Activated CD4-positive, alpha-beta T cell treated with anti-CD3 and anti-CD28 coated beads, Interleukin-2, Interleukin-4, amounts not matched to agents 100 ng/mL and 50 ng/mL, durations not matched to agents 16 hours and 8 hours (primary cell): ENCODE data around the gene OR4K17.
"Not testable (repeated sequence)": the region's sequence is repeated elsewhere in the genome, so short reads cannot be mapped to it uniquely, and the experiment has no call there.

Experiments used
- DNase-seq: peaks from one replicate; pipeline ENCODE4 v3.0.0-alpha.2; 2020; ENCODE audit warnings: low spot score

Gene OR4K17

GRCh38 chr14:20110438-20110837, at the start of gene OR4K17:
TSS of gene OR4K17 (plus strand) at chr14:20110739. CDS start at chr14:20117500, 6,761 bp downstream.
- no peak for DNase-seq

DNA sequence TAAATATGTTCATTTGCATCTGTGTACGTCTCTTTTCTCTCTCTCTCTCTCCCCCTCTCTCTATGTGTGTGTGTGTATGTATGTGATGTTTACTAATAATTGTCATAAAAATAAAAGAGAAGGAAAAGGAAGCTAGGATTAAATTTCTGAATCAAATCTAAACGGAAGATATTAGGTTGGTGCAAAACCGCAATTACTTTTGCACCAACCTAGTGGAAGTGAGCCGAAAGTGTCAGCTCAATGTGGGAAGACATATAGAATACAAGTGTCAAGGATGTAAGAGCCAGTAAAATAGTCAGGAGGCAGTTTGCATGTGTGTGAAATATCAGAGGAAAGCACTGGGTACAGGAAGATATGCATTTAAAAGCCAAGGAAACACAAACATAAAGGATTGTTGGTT, 18.5 kb upstream of the OR4K17 start:
- DNase-seq = no peak

DNA sequence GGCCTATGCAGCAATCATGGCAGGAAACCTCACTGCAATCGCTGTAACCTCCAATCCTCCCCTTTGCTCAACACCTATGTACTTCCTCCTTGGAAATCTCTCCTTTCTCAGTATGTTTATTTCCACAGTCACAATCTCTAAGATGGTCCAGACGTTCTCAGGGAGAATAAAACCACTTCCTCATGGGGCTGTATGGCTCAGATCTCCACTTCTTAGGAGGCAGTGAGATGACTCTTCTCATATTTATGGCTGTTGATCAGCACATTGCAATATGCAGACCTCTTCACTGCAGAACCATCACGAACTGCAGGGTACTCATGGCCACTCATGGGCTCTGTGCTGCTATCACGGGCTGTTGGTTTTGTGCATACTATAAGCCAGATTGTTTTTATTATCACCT, 17.1 kb upstream of the OR4K17 start:
- DNase-seq = no peak

DNA sequence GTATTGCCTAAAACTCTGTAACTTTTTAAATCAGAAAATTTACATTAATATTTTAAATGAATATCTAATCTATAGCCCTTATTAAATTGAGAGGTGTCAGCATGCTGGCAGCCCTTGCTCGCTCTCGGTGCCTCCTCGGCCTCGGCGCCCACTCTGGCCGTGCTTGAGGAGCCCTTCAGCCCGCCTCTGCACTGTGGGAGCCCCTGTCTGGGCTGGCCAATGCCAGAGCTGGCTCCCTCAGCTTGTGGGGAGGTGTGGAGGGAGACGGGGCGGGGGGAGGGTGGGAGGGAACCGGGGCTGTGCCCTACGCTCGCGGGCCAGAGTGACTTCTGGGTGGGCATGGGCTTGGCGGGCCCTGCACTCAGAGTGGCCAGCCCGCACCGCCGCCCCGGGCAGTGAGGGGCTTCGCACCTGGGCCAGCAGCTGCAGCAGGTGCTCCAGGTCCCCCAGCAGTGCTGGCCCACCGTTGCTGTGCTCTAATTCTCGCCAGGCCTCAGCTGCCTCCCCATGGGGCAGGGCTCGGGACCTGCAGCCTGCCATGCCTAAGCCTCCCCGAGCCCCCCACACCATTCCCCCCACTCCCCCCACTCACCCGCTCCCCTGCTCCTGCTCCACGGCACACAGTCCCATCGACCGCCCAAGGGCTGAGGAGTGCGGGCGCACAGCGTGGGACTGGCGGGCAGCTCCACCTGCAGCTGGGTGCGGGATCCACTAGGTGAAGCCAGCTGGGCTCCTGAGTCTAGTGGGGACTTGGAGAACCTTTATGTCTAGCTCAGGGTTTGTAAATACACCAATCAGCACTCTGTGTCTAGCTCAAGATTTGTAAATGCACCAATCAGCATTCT, 11.4 kb upstream of the OR4K17 start:
- not testable (repeated sequence) for DNase-seq

GRCh38 chr14:20112321-20112720, 1.8 kb downstream of the OR4K17 start:
- DNase-seq = no peak

GRCh38 chr14:20116748-20117147, 6.2 kb downstream of the OR4K17 start:
- DNase-seq = no peak

DNA sequence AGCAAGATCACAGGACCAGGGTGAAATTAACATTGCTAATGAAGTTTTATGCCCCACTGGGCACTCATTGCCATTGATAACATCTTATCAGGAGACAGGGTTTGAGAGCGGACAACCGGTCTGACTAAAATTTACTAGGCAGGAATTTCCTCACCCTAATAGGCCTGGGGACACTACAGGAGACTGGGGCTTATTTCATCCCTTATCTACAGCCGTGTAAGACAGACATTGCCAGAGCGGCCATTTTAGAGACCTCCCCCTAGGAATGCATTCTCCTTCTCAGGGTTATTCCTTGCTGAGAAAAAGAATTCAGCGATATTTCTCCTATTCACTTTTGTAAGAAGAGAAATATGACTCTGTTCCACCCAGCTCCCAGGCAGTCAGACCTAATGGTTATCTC, 8.3 kb downstream of the OR4K17 start:
- DNase-seq = no peak

DNA sequence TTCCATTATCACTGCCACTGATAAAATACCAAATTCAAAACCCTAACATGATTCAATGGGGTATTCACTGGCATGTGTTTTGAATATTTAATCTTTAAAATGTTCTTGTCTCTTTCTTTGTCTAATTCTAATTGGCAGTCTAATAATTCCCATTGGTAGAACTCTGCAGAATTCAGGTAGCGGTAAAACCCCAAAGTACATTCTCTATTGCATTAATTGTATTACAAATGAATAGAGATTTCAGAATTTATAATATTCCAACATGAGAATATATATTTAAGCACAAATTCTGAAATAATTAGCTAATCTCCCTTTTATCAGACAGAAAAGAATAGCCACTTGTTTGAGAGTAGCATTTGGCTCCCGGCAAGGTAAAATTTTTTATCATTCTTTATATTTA, 28.0 kb downstream of the OR4K17 start, which contains the start of gene OR4N5:
TSS of gene OR4N5 (plus strand) at position 301 of the 400 bp plus-strand sequence. CDS start 4,916 bp downstream, outside the sequence.
- no peak for DNase-seq

DNA sequence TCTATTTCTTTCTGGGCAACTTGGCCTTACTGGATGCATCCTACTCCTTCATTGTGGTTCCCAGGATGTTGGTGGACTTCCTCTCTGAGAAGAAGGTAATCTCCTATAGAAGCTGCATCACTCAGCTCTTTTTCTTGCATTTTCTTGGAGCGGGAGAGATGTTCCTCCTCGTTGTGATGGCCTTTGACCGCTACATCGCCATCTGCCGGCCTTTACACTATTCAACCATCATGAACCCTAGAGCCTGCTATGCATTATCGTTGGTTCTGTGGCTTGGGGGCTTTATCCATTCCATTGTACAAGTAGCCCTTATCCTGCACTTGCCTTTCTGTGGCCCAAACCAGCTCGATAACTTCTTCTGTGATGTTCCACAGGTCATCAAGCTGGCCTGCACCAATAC, 33.4 kb downstream of the OR4K17 start:
- no peak for DNase-seq

DNA sequence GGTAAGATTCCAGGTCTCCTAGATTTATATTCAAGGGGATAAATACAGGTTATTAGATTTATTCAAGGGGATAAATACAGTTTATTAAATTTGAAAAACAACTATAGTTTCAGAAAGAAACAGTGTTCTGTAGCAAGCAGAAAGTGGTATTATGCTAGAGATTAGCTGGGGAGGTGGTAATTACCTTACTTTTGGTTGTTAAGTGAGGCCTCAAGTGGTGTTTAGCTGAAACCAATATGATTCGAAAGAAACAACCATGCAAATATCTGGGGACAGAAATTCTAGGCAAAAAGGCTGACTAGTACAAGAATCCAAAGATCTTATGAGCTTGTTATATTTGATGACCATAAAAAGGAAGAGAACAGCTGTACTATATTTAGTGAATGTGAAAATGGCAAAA, 34.3 kb downstream of the OR4K17 start:
- no peak for DNase-seq

DNA sequence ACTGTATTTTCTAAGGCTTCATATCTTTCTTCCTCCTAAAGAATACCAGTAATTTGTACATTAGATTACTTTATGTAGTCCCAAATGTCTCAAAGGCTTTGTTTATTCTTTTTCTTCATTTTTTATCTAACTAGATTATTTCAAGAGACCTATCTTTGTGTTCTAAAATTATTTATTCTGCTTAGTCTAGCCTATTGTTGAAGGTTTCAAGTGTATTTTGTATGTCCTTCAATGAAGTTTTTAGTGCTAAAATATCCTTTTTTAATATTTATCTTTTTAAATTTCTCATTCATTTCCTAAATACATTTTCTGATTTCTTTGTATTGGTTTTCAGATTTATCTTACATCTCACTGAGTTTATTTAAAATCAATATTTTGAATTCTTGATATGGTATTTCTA, 53.9 kb downstream of the OR4K17 start:
- DNase-seq = no peak

DNA sequence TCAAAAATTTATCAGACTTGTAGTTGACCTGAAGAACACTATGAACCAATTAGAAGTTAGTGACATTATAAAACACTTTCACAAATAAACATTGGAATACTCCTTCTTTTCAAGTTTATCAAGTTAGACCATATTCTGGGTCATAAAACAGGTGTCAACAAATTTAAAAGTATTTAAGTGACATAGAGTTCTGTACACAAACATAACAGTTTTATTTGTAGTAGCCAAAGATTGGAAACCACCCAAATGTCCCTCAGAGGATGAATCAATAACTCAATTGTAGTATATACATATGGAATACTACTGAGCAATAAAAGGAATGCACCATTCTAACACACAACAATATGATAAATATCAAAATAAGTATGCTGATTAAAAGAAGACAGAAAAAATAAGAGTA, 56.6 kb downstream of the OR4K17 start:
- DNase-seq = no peak

- not testable (repeated sequence) for DNase-seq
These were observed 59.3 kb downstream of the OR4K17 start for GRCh38 chr14:20169852-20170251.
